H1 (cell line): ENCODE results near the gene NKD2. TPM values are rescaled to one million over a fixed set of nuclear protein-coding genes. Genes with fewer than 3 reads are reported as not detected.

Experiments used
- ASH2L ChIP-seq: fragments of 200-600, 300-600 bp; sonication (generic); IDR thresholded peaks from one replicate; pipeline ENCODE4 v1.7.1; 2017; ENCODE audit warnings: low read length
- CHD7 ChIP-seq: fragments of 300-600 bp; sonication (generic); IDR thresholded peaks from 2 replicates; pipeline ENCODE4 v1.7.1; 2012; ENCODE audit warnings: low read length, moderate library complexity, mild to moderate bottlenecking, inconsistent platforms; ENCODE audit not compliant: insufficient replicate concordance
- E2F6 ChIP-seq: IDR thresholded peaks from 2 replicates; pipeline ENCODE4 v1.6.1; 2012; ENCODE audit warnings: inconsistent platforms
- EGR1 ChIP-seq: IDR thresholded peaks from 2 replicates; pipeline ENCODE4 v1.6.1; 2011; ENCODE audit warnings: low read depth, low read length, borderline replicate concordance
- EP300 ChIP-seq, 2 experiments: IDR thresholded peaks; 1 replicate in 1 of 2; 2 replicates in 1 of 2; pipeline ENCODE4 v1.6.1; 2011 to 2012; ENCODE audit warnings: low read depth in 2 of 2, low read length in 2 of 2, mild to moderate bottlenecking in 2 of 2, borderline replicate concordance in 1 of 2, inconsistent platforms in 1 of 2, moderate library complexity in 1 of 2
- HDAC2 ChIP-seq, 2 experiments: fragments of 300-600 bp in 1 of 2; sonication (generic) in 1 of 2; IDR thresholded peaks; 2 replicates each; pipeline ENCODE4 v1.6.1; 2011 to 2012; ENCODE audit warnings: low read depth in 2 of 2, low read length in 2 of 2, mild to moderate bottlenecking in 2 of 2, moderate library complexity in 2 of 2, borderline replicate concordance in 1 of 2, inconsistent platforms in 1 of 2
- polyA plus RNA-seq, 7 experiments: library from polyadenylated mRNA; depleted of rRNA in 3 of 7; stranded (reverse) in 5 of 7; unstranded in 2 of 7; fragments of >200 nt in 5 of 7; fragments of 200-250 nt in 2 of 7; gene quantifications; 1 replicate in 5 of 7; 2 replicates in 1 of 7; 4 replicates in 1 of 7; pipeline versions ENCODE4 v1.2.1 to v1.2.3, GENCODE V29; 2011 to 2013; ENCODE audit warnings: missing spikeins in 2 of 7, mixed read lengths in 2 of 7
- total RNA-seq: library from RNA; stranded (reverse); fragmentation: NEBNext Ultra II Directional; extraction: Animal tissue kit (Norgen Biotek cat#: 25700); gene quantifications from 2 replicates; pipeline ENCODE4 v1.2.1, GENCODE V29; 2021

NKD2 gene
- total and polyA plus RNA-seq, 2 of the 8 experiments (the other 6 are each of a cell fraction or from before 2014, with no cell fraction given), result 5.5 to 7.9 TPM

- TF ChIP-seq HDAC2 (IDR thresholded peaks at IDR 0.05; ENCODE audit: borderline replicate concordance in 1 of 2, low read depth in 2 of 2, low read length in 2 of 2) (no peak), ASH2L (no peak), EGR1 (no peak), CHD7 (no peak), E2F6 (no peak), EP300 (IDR thresholded peaks at IDR 0.05; ENCODE audit: borderline replicate concordance in 1 of 2, low read depth in 2 of 2, low read length in 2 of 2) (no peak)
These were observed 44.9 kb downstream of the NKD2 start (continued) for GRCh38 chr5:1053391-1054017.
